Activated CD4-positive, CD25-positive, alpha-beta regulatory T cell (primary cell): ENCODE measurements around the gene EIF5A.
"Not testable (repeated sequence)": the region's sequence is repeated elsewhere in the genome, so short reads cannot be mapped to it uniquely, and the experiment has no call there.

ENCODE experiments used
- DNase-seq, 4 experiments: peaks; one replicate each; lab custom pipeline; 2025; lab: John Stamatoyannopoulos, UW

The EIF5A gene

GRCh38 chr17:7330638-7331015 is 23.2 kb downstream of the EIF5A start:
- DNase-seq = no peak

GRCh38 chr17:7332111-7332510 is 24.7 kb downstream of the EIF5A start:
- DNase-seq = no peak

DNA sequence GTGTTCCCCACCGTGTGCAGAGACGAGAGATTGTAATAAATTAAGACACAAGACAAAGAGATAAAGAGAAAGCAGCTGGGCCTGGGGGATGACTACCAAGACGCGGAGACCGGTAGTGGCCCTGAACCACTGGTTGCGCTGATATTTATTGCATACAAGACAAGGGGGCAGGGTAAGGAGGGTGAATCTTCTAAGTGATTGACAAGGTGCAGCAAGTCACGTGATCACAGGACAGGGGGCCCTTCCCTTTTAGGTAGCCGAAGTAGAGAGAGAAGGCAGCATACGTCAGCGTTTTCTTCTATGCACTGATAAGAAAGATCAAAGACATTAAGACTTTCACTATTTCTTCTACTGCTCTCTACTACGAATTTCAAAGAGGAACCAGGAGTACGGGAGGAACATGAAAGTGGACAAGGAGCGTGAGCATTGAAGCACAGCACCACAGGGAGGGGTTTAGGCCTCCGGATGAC is 25.2 kb downstream of the EIF5A start:
- DNase-seq = not testable (repeated sequence)

- no peak for DNase-seq
Observed at GRCh38 chr17:7334938-7335538, 27.6 kb downstream of the EIF5A start.

GRCh38 chr17:7335765-7336164 is 28.3 kb downstream of the EIF5A start:
- not testable (repeated sequence) for DNase-seq

GRCh38 chr17:7336240-7337175 is 29.1 kb downstream of the EIF5A start, which contains the start of gene ACAP1:
ACAP1 (plus strand) TSS chr17:7336529; CDS start chr17:7336735, 206 bp downstream.
- peak; percentile 40 to 83 (median 66) for DNase-seq

DNA sequence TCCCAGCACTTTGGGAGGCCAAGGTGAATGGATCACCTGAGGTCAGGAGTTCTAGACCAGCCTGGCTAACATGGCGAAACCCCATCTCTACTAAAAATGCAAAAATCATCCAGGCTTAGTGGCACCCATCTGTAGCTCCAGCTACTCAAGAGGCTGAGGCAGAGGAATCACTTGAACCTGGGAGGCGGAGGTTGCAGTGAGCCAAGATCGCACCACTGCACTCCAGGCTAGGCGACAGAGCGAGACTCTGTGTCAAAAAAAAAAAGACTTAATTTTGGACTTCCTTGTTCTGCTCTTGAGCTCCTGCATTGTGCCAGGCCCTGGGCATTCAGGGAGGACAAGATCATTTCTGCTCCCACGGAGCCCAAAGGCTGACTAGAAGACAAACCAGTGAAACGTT is 30.2 kb downstream of the EIF5A start:
- DNase-seq = not testable (repeated sequence)

- no peak for DNase-seq
Observed at GRCh38 chr17:7340179-7340578, 32.8 kb downstream of the EIF5A start.

DNA sequence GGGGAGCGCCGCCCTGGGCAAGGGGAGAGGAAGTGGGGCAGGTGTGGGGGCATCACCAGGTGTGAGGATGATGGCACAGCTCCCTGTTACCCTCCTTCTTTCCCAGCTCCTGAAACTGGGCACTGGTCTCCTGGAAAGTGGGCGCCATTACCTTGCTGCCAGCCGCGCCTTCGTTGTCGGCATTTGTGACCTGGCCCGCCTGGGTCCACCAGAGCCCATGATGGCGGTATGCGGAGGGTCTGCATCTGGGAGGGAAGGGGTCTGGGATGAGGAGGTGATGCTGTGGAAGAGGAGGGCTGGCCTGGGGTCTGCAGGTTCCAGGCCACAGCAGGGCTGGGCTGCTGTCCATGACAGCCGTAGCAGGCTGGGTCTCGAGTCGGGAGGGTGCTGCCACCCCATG is 34.4 kb downstream of the EIF5A start:
- DNase-seq = no peak

DNA sequence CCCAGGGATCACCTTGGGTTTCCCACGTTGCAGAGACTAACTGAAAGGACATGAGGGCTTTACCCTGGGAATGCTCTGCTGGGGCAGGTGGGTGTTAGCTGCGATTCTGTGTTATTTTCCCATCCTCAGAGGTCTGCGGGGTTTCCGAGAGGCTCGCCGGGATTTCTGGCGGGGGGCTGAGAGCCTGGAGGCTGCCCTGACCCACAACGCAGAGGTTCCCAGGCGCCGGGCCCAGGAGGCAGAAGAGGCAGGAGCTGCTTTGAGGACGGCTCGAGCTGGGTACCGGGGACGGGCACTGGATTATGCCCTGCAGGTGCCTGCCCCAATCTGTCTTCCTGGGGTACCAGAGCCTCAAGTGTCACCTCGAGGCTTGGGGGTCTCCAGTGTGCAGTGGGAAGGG is 35.8 kb downstream of the EIF5A start:
- no peak for DNase-seq

- DNase-seq = no peak
Observed at GRCh38 chr17:7346761-7347614, 39.6 kb downstream of the EIF5A start.

DNA sequence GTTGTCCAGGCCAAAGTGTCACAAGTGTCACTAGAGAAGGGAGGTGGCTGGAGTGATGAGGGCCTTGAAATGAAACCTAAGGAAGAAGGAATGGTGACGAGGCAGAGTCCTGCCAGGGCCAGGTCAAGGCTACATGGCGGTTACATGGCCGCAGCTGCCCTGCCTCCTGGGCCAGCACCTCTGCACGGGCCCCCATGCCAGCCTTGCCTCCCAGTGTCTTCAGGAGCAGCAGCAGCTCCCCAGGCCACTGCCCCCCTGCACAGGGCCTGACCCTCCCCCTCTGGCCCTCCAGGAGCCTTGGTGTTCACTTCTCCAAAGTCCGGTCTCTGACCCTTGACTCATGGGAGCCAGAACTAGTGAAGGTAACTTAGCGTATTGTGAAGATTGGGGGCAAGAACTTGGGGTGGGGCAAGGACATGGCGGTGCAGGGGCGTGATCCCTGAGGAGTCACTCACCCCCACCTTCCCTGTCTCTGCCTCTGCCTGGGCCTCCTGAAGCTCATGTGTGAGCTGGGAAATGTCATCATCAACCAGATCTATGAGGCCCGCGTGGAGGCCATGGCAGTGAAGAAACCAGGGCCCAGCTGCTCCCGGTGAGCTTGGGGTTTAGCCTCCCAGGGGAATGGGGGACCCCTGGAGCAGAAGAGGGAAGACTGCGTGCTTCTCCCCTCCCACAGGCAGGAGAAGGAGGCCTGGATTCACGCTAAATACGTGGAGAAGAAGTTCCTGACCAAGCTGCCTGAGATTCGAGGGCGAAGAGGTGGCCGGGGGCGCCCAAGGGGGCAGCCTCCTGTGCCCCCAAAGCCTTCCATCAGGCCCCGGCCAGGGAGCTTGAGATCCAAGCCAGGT is 40.4 kb downstream of the EIF5A start:
- DNase-seq = no peak

DNA sequence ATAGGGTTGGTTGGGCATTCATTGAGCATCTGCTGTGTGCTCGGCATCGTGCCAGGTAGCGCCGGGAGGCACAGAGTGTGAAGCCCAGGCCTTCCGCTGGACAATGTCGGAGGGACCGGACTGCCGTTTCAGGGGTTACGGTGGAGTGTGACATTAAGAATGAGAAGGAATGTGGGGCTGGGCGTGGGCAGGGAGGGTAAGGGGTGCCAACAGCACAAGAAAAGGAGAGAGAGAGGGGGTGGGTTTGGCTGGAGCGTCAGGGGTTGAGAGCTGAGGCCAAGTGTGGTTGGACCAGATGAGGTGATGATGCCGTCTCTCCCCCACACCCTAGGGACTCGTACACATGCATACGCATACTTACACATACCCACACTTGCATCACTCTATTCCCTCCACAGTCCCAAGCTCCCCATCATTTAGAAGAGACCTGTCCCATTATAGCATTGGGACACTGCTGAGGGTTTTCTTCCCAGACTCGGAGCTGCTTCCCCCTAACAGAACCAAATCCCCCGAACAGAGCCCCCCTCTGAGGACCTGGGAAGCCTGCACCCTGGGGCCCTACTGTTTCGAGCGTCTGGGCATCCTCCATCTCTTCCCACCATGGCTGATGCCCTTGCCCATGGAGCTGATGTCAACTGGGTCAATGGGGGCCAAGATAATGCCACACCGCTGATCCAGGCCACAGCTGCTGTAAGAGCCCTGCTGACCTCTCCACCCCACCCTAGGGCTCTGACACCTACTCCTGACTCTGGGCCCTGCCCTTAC is 41.2 kb downstream of the EIF5A start:
- DNase-seq = no peak

DNA sequence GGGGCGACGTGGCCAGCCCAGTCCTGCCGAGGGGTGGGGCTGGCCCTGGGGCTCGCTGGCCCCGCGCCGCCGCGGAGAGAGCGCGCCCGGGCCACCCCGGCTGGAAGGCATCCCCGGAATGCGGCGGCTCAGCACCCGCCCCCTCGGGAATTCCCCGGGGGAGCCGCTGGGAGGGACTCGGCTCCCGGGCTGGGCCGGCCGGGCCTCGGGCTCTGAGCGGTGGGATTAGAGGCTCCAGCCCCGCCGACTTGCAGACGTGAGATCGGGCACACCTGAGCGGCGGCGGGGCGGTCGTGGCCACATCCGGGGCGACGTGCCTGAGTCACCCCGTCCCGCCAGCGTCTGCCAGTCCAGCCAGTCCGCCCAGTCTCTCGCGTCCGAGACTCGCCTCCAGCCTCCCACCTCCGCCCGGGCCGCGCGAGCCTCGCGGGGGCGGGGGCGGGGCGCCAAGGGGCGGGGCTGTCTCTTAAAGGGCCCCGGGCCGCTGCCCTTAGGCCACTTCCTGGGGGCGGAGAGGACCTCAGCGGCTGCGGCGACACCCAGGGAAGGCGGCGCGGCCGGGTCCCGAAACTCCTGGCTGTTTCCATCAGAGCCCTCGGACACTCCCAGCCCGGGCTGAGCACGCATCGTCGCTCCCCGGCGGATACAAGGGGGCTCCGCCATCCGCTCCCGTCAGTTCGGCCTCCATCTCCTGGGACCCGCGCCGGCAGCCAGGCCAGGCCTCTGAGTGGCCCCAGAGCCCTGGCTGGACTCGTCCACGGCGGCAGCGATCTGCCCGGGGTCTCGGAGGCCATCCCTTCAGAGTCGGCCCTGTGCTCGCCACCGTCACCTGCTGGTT is 44.5 kb downstream of the EIF5A start, which contains the start of gene KCTD11:
Gene KCTD11, plus strand, starts transcription at position 498 of the 838 bp plus-strand sequence.
- peak; percentile 50 to 57 (median 52) for DNase-seq

DNA sequence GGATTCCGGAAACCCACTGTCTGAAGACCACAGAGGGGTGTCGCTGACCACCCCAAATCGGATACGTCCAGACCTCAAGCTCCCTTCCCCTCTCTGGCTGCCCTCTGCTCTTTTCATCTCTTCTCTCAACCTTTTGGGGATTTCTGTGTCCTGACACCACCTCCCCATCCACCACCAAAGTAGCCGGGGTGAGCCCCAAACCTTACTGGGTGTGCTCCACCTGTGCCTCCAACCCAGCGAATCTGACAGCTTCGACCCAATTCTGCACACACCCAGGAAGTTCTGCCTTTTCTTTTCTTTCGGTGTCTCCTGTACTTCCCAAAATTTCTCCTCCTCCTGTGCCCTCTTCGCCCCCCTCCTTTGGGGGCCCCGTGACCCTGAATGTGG is 45.1 kb downstream of the EIF5A start:
- no peak for DNase-seq

DNA sequence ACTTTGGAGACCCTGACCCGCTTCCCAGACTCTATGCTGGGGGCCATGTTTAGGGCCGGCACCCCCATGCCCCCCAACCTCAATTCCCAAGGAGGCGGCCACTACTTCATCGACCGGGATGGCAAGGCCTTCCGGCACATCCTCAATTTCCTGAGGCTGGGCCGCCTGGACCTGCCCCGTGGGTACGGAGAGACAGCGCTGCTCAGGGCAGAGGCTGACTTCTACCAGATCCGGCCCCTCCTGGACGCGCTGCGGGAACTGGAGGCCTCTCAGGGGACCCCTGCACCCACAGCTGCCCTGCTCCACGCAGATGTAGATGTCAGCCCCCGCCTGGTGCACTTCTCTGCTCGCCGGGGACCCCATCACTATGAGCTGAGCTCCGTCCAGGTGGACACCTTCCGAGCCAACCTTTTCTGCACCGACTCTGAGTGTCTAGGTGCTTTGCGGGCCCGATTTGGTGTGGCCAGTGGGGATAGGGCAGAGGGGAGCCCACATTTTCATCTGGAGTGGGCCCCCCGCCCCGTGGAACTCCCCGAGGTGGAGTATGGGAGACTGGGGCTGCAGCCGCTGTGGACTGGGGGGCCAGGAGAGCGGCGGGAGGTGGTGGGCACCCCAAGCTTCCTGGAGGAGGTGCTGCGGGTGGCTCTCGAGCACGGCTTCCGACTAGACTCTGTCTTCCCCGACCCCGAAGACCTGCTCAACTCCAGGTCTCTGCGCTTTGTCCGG is 45.6 kb downstream of the EIF5A start:
- DNase-seq = no peak

GRCh38 chr17:7354262-7354843 is 46.9 kb downstream of the EIF5A start:
- DNase-seq = no peak

DNA sequence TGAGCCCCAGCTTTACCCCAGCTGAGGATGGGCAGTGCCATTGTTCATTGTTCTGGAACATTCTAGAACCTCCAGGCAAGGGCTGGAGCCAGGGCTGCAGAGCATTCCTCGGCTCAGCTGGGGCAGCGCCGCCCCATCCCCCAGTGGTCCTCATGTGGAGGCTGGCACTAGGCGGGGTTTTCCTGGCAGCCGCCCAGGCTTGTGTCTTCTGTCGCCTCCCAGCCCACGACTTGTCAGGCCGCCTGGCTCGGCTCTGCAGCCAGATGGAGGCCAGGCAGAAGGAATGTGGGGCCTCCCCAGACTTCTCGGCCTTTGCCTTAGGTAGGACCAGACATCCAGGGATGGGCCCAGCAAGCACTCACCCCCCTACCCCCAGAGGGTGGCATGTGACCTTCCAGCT is 47.6 kb downstream of the EIF5A start, which contains the start of gene TMEM95:
Gene TMEM95, plus strand, starts transcription at position 104 of the 400 bp plus-strand sequence. Its CDS starts 49 bp downstream, at position 153.
- DNase-seq = no peak
